A549 (cell line): ENCODE measurements around the gene MPRIP. TPM values are rescaled to one million over a fixed set of nuclear protein-coding genes. Genes with fewer than 3 reads are reported as not detected.
A peak's percentile ranks its signal among the peaks of the same experiment; 100 is the strongest.

Source experiments
- ATAC-seq, 2 experiments: fragments of 200-7000 bp in 1 of 2; fragments of >200 bp in 1 of 2; cut with Nextera tagmentation in 1 of 2; cut with Tn5 transposase in 1 of 2; 3 replicates each; pipeline versions ENCODE4 v1.8.0 to v1.9.1; 2018 to 2020; ENCODE audit warnings: mild to moderate bottlenecking in 1 of 2, moderate library complexity in 1 of 2
- CTCF ChIA-PET: fragments of 300-600 bp; sonication (Branson Sonifier 250); formaldehyde crosslinking; extraction: SDS; loops from one replicate; lab custom pipeline; 2021; ENCODE audit warnings: antibody characterized with exemption, inconsistent platforms; lab: Yijun Ruan, JAX
- POLR2A ChIA-PET: fragments of 350-600 bp; formaldehyde crosslinking; extraction: SDS; loops from one replicate; lab custom pipeline; 2021; ENCODE audit warnings: antibody characterized with exemption, inconsistent platforms; lab: Yijun Ruan, JAX
- DNase-seq, 2 experiments: peaks; one replicate each; pipeline versions ENCODE4 v3.0.0 to v3.0.0-alpha.2; 2011 to 2016; ENCODE audit warnings: low read depth in 1 of 2, low spot score in 1 of 2
- FAIRE-seq: peaks from 2 replicates; lab custom pipeline; 2011; peaks lifted over from hg19 to GRCh38; lab: Jason Lieb, UNC
- H3K27ac ChIP-seq, 2 experiments: fragments of >200 bp; sonication (Bioruptor Twin); formaldehyde crosslinking; 3 replicates each; pipeline ENCODE4 v1.5.1; 2016 to 2017
- H3K4me1 ChIP-seq: fragments of >200 bp; sonication (Bioruptor Twin); formaldehyde crosslinking; 3 replicates; pipeline ENCODE4 v1.6.1; 2016
- H3K4me2 ChIP-seq: fragments of >200 bp; sonication (Bioruptor Twin); formaldehyde crosslinking; 3 replicates; pipeline ENCODE4 v1.6.1; 2016
- H3K4me3 ChIP-seq: fragments of >200 bp; sonication (Bioruptor Twin); formaldehyde crosslinking; 3 replicates; pipeline ENCODE4 v1.5.1; 2016
- H3K9me3 ChIP-seq: fragments of >200 bp; sonication (Bioruptor Twin); formaldehyde crosslinking; 3 replicates; pipeline ENCODE4 v1.6.1; 2016
- CHD2 ChIP-seq: fragments of 150-350 bp; IDR thresholded peaks from 2 replicates; pipeline ENCODE4 v1.6.1; 2014; ENCODE audit warnings: low read length; ENCODE audit not compliant: partially characterized antibody
- EHF ChIP-seq: fragments of 250-450 bp; sonication (Bioruptor Pico); IDR thresholded peaks from 2 replicates; pipeline ENCODE4 v1.5.0; 2020; ENCODE audit warnings: mild to moderate bottlenecking
- FOSB ChIP-seq: fragments of 250-450 bp; sonication (Bioruptor Pico); IDR thresholded peaks from 2 replicates; pipeline ENCODE4 v1.5.0; 2020; ENCODE audit warnings: mild to moderate bottlenecking, moderate library complexity
- FOXS1 ChIP-seq: fragments of 250-450 bp; sonication (Bioruptor Pico); IDR thresholded peaks from 2 replicates; pipeline ENCODE4 v1.5.0; 2020; ENCODE audit warnings: mild to moderate bottlenecking, moderate library complexity
- GATA3 ChIP-seq: IDR thresholded peaks from 2 replicates; pipeline ENCODE4 v1.6.1; 2012; ENCODE audit warnings: borderline replicate concordance
- HDAC2 ChIP-seq: fragments of 200-600 bp; sonication (generic); IDR thresholded peaks from 2 replicates; pipeline ENCODE4 v1.6.1; 2016
- HEYL ChIP-seq: fragments of 250-450 bp; sonication (Bioruptor Pico); IDR thresholded peaks from 2 replicates; pipeline ENCODE4 v1.8.0; 2021; ENCODE audit warnings: mild to moderate bottlenecking, moderate library complexity
- HOXB13 ChIP-seq: fragments of 250-450 bp; sonication (Bioruptor Pico); IDR thresholded peaks from 2 replicates; pipeline ENCODE4 v1.5.0; 2020; ENCODE audit warnings: low read depth, mild to moderate bottlenecking, moderate library complexity
- JUN ChIP-seq, 2 experiments: fragments of >200 bp; sonication (Bioruptor Twin); formaldehyde crosslinking; IDR thresholded peaks; 2 replicates in 1 of 2; 3 replicates in 1 of 2; pipeline ENCODE4 v1.6.1; 2016 to 2017
- KDM5A ChIP-seq: fragments of 200-600 bp; sonication (generic); IDR thresholded peaks from 2 replicates; pipeline ENCODE4 v1.6.1; 2016; ENCODE audit warnings: antibody characterized with exemption, mild to moderate bottlenecking
- MAFK ChIP-seq: fragments of 450-650 bp; IDR thresholded peaks from 2 replicates; pipeline ENCODE4 v1.6.1; 2014; ENCODE audit not compliant: partially characterized antibody
- NPAS2 ChIP-seq: fragments of 250-450 bp; sonication (Bioruptor Pico); IDR thresholded peaks from 2 replicates; pipeline ENCODE4 v1.8.0; 2022; ENCODE audit warnings: mild to moderate bottlenecking, moderate library complexity, borderline replicate concordance
- POLR2A ChIP-seq: IDR thresholded peaks from 2 replicates; pipeline ENCODE4 v1.6.1; 2012; ENCODE audit warnings: mild to moderate bottlenecking, low read length
- POLR2AphosphoS2 ChIP-seq: conservative IDR thresholded peaks from 2 replicates; pipeline ENCODE4 v1.6.1; 2012; ENCODE audit warnings: low read length, improper control_type of control experiment, inconsistent platforms
- RCOR1 ChIP-seq: fragments of 150-350 bp; IDR thresholded peaks from 2 replicates; pipeline ENCODE4 v1.6.1; 2014; ENCODE audit warnings: antibody characterized with exemption, low read length, low read depth
- RFX5 ChIP-seq: fragments of 450-650 bp; IDR thresholded peaks from 2 replicates; pipeline ENCODE4 v1.7.1; 2014; ENCODE audit warnings: antibody characterized with exemption, mild to moderate bottlenecking, moderate library complexity
- SREBF2 ChIP-seq: fragments of 450-650 bp; IDR thresholded peaks from 2 replicates; pipeline ENCODE4 v1.6.1; 2014; ENCODE audit warnings: mild to moderate bottlenecking, moderate library complexity
- ZC3H11A ChIP-seq: fragments of 450-650 bp; IDR thresholded peaks from 2 replicates; pipeline ENCODE4 v1.6.1; 2014; ENCODE audit warnings: antibody characterized with exemption, mild to moderate bottlenecking
- ZFP36 ChIP-seq: fragments of 450-650 bp; IDR thresholded peaks from 2 replicates; pipeline ENCODE4 v1.6.1; 2014; ENCODE audit warnings: borderline replicate concordance; ENCODE audit not compliant: partially characterized antibody
- WGBS: methylation state at CpG from one replicate; pipeline ENCODE4 v1.1.6; 2017; ENCODE audit errors: missing lambda C conversion rate; 5-methylcytosine and 5-hydroxymethylcytosine counted together
- polyA plus RNA-seq, 4 experiments: library from polyadenylated mRNA; depleted of rRNA in 3 of 4; stranded (reverse); fragments of >200 nt; fragmentation: RNase III in 1 of 4; extraction: RNeasy Plus Mini Kit Qiagen cat#74134 plus additional on column Dnase treatment in 1 of 4; gene quantifications; 2 replicates in 3 of 4; 3 replicates in 1 of 4; pipeline ENCODE4 v1.2.3, GENCODE V29; 2011 to 2017
- TF ChIP-seq, protein P1 (sequence below): IDR thresholded peaks from 2 replicates; pipeline ENCODE4 v1.6.1; 2012; ENCODE audit warnings: low read depth, borderline replicate concordance
- TF ChIP-seq, protein P2 (sequence below): fragments of 250-450 bp; sonication (Bioruptor Pico); IDR thresholded peaks from 2 replicates; pipeline ENCODE4 v1.5.0; 2020; ENCODE audit warnings: low read depth, mild to moderate bottlenecking, moderate library complexity
- TF ChIP-seq, protein P3 (sequence below): fragments of >200 bp; sonication (Bioruptor Twin); formaldehyde crosslinking; IDR thresholded peaks from 3 replicates; pipeline ENCODE4 v1.6.1; 2016
- TF ChIP-seq, protein P4 (sequence below): fragments of 150-350 bp; IDR thresholded peaks from 2 replicates; pipeline ENCODE4 v1.6.1; 2014; ENCODE audit warnings: low read depth, mild to moderate bottlenecking, low read length
- TF ChIP-seq, protein P5 (sequence below): fragments of >200 bp; sonication (Bioruptor Twin); formaldehyde crosslinking; IDR thresholded peaks from 3 replicates; pipeline ENCODE4 v1.5.1; 2016

Gene MPRIP
- polyA plus RNA-seq, 2 of the 4 experiments (the other 2 are of a cell fraction) = 147 to 228 TPM

DNA sequence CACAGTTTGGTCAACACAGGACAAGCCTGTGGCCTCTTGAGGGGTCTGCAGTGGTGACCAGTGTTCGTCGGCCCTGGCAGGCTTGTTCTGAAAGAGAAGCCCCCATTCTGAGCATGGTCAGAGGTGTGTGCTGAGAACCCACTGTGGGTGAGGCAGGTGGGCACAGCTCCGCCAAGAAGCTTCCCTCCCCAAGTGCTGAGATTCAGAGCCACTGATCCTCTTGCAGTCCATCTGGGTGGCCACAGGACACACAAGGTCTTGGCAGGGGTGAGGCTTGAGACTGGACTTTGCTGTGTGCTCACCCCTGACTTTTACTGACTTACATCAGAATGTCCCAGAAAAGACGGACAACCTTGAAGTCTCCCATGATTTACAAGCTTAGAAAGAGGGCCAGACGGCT, 18.7 kb downstream of the MPRIP start:
- FAIRE-seq (no peak), DNase-seq (no peak), ATAC-seq (no peak)
- Histone ChIP-seq H3K4me1 (peaks cover 100% of the 10 kb centered on the region), H3K9me3 (no peaks in the 10 kb centered on the region), H3K27ac (peak overlapping the region in 1 of 2 experiments; percentile 49; a peak in 3 of 6 replicates), H3K4me2 (no peak overlapping the region), H3K4me3 (no peak overlapping the region)
- WGBS = 84% methylated on average over 5 of the region's 5 CpGs
- ChIA-PET CTCF (interaction anchor here (1.5 kb wide), 1 partner anchor 8 kb away, joined by 4 read pairs; no protein-coding TSS in a partner anchor), POLR2A (no interaction called here)
- TF ChIP-seq FOSB (no peak), POLR2AphosphoS2 (0 out of 2 replicates have a peak, but pooled peaks have one; percentile 75)

DNA sequence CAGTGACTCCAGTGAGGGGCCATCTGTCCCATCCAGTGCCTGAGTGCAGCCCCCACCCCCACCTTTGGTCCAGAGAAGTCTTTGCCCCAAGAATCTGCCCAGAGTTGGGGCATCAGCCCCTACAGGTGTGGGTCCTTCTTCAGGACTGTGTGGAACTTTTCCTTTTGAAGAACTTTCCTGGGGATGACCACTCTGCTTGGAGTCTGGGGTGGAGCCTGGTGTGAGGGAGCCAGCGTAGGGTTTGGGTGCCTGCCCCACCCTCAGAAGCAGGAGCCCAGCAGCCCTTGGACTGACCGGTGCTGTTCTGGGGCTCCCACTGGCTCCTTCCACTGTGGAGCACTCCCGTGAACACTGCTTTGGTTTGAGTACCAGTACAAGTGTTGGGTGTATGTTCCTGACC, 19.3 kb downstream of the MPRIP start:
- DNase-seq (no peak), ATAC-seq (no peak; a peak in 1 of 6 replicates), FAIRE-seq (no peak)
- Histone ChIP-seq H3K9me3 (no peaks in the 10 kb centered on the region), H3K4me1 (peaks cover 100% of the 10 kb centered on the region), H3K4me2 (no peak overlapping the region), H3K27ac (peak overlapping the region; percentile 5 to 49; a peak in 3 of 6 replicates), H3K4me3 (no peak overlapping the region)
- ChIA-PET CTCF (interaction anchor here (1.1 to 1.5 kb wide), 2 partner anchors 9 to 61 kb away, joined by 3 to 4 read pairs; no protein-coding TSS in a partner anchor), POLR2A (no interaction called here)
- TF ChIP-seq JUN (IDR thresholded peaks at IDR 0.05) = no peak
- TF ChIP-seq EHF (CRISPR knock-in tag) = no peak
- no peak for TF ChIP-seq SREBF2
- TF ChIP-seq MAFK = no peak
- TF ChIP-seq FOSB = no peak
- TF ChIP-seq, protein P1, sequence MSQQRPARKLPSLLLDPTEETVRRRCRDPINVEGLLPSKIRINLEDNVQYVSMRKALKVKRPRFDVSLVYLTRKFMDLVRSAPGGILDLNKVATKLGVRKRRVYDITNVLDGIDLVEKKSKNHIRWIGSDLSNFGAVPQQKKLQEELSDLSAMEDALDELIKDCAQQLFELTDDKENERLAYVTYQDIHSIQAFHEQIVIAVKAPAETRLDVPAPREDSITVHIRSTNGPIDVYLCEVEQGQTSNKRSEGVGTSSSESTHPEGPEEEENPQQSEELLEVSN = no peak
- TF ChIP-seq HDAC2 = no peak
- TF ChIP-seq NPAS2 (CRISPR knock-in tag) = no peak
- TF ChIP-seq, protein P2, sequence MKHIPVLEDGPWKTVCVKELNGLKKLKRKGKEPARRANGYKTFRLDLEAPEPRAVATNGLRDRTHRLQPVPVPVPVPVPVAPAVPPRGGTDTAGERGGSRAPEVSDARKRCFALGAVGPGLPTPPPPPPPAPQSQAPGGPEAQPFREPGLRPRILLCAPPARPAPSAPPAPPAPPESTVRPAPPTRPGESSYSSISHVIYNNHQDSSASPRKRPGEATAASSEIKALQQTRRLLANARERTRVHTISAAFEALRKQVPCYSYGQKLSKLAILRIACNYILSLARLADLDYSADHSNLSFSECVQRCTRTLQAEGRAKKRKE = no peak
- no peak for TF ChIP-seq CHD2
- TF ChIP-seq HEYL (CRISPR knock-in tag) = no peak
- no peak for TF ChIP-seq KDM5A
- no peak for TF ChIP-seq POLR2A
- TF ChIP-seq ZC3H11A = no peak
- TF ChIP-seq HOXB13 (CRISPR knock-in tag) = no peak
- no peak for TF ChIP-seq ZFP36
- 98% methylated on average over 3 of the region's 3 CpGs for WGBS

DNA sequence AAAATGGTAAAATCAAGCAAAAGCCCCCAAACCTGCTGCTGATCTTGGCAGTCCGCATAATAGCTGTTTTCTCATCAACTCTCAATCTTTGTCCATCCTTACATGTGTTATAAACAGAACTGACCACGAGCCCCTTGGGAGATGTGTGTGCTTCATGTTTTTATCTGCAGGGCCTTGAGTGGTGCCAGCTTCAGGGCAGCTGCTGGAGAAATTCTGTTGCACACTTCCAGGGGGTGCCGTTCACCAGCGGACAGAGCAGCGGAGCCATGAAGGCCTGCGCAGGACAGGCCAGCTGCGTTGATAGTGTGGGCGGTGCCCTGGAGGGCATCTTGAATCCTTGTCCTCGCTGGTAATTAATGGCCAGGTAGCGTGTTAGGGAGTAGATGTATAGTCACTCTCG, 20.1 kb downstream of the MPRIP start:
- H3K4me2 ChIP-seq = 0 out of 3 replicates have a peak overlapping the region, but pooled peaks have one; percentile 19
- DNase-seq (no peak), FAIRE-seq (no peak), ATAC-seq (peak; percentile 6 to 11; a peak in 3 of 6 replicates)
- TF ChIP-seq, protein P3, sequence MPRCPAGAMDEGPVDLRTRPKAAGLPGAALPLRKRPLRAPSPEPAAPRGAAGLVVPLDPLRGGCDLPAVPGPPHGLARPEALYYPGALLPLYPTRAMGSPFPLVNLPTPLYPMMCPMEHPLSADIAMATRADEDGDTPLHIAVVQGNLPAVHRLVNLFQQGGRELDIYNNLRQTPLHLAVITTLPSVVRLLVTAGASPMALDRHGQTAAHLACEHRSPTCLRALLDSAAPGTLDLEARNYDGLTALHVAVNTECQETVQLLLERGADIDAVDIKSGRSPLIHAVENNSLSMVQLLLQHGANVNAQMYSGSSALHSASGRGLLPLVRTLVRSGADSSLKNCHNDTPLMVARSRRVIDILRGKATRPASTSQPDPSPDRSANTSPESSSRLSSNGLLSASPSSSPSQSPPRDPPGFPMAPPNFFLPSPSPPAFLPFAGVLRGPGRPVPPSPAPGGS = no peak
- TF ChIP-seq, protein P1 = no peak
- no peak for TF ChIP-seq GATA3
- TF ChIP-seq RCOR1 = no peak
- TF ChIP-seq, protein P4, sequence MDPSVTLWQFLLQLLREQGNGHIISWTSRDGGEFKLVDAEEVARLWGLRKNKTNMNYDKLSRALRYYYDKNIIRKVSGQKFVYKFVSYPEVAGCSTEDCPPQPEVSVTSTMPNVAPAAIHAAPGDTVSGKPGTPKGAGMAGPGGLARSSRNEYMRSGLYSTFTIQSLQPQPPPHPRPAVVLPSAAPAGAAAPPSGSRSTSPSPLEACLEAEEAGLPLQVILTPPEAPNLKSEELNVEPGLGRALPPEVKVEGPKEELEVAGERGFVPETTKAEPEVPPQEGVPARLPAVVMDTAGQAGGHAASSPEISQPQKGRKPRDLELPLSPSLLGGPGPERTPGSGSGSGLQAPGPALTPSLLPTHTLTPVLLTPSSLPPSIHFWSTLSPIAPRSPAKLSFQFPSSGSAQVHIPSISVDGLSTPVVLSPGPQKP = no peak
- no peak for TF ChIP-seq RFX5
- no peak for TF ChIP-seq FOXS1 (CRISPR knock-in tag)
- TF ChIP-seq, protein P5, sequence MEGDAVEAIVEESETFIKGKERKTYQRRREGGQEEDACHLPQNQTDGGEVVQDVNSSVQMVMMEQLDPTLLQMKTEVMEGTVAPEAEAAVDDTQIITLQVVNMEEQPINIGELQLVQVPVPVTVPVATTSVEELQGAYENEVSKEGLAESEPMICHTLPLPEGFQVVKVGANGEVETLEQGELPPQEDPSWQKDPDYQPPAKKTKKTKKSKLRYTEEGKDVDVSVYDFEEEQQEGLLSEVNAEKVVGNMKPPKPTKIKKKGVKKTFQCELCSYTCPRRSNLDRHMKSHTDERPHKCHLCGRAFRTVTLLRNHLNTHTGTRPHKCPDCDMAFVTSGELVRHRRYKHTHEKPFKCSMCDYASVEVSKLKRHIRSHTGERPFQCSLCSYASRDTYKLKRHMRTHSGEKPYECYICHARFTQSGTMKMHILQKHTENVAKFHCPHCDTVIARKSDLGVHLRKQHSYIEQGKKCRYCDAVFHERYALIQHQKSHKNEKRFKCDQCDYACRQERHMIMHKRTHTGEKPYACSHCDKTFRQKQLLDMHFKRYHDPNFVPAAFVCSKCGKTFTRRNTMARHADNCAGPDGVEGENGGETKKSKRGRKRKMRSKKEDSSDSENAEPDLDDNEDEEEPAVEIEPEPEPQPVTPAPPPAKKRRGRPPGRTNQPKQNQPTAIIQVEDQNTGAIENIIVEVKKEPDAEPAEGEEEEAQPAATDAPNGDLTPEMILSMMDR = no peak
- CTCF ChIA-PET = interaction anchor here (1.1 to 1.2 kb wide), 3 partner anchors 61 to 121 kb away, joined by 3 to 4 read pairs (median 3); no protein-coding TSS in a partner anchor
- H3K4me1 ChIP-seq = peaks cover 100% of the 10 kb centered on the region
- no peak overlapping the region for H3K4me3 ChIP-seq
- H3K27ac ChIP-seq = peak overlapping the region; percentile 0 to 43; a peak in 3 of 6 replicates
- no peaks in the 10 kb centered on the region for H3K9me3 ChIP-seq
- 82% methylated on average over 11 of the region's 11 CpGs for WGBS
- POLR2A ChIA-PET = interaction anchor here (1.1 kb wide), 1 partner anchor 21 kb away, joined by 4 read pairs; no protein-coding TSS in a partner anchor
